NB4 (cell line): Measurements from ENCODE around the gene ZFP36L2.

Experiments used
- DNase-seq: peaks from one replicate; pipeline ENCODE4 v3.0.0; 2010; ENCODE audit warnings: low read depth
- H3K4me3 ChIP-seq: one replicate; pipeline ENCODE4 v1.5.1; 2011; ENCODE audit warnings: mild to moderate bottlenecking, low read depth, low read length, moderate library complexity
- MYC ChIP-seq: IDR thresholded peaks from 2 replicates; pipeline ENCODE4 v1.6.1; 2011; ENCODE audit warnings: low read depth, low read length
- POLR2A ChIP-seq: IDR thresholded peaks from 2 replicates; pipeline ENCODE4 v1.6.1; 2011; ENCODE audit warnings: mild to moderate bottlenecking; ENCODE audit not compliant: insufficient read length; ENCODE audit errors: extremely low read depth
- TF ChIP-seq, protein P1 (sequence below): IDR thresholded peaks from one replicate; pipeline ENCODE4 v1.5.1; 2012; ENCODE audit warnings: low read depth, low read length
- TF ChIP-seq, protein P2 (sequence below): IDR thresholded peaks from 2 replicates; pipeline ENCODE4 v1.6.1; 2011; ENCODE audit warnings: low read depth, low read length

ZFP36L2 gene

DNA sequence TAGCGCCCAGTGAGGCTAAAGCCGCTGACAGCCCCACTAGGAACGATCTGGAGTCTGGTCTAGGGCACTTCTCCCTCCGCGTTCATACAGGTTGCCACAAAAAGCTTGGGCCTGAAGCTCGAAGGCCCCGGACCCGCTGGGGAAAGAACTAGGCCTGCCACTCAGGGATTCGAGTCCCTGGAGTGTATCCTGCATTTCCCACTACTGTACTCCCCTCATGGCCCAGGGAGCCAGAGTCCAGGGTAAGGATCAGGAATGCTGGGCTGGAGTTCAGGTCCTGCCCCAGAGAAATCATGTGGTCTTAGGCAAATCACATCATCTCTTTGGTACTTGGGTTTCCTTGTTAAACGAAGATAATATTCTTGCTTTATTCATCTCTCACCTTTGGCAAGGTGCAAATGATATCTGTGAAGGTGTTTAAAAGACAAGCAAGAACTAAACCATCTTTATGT is 1.4 kb upstream of the ZFP36L2 start:
- peak overlapping the region; percentile 85 for H3K4me3 ChIP-seq
- TF ChIP-seq POLR2A: no peak
- TF ChIP-seq, protein P1, sequence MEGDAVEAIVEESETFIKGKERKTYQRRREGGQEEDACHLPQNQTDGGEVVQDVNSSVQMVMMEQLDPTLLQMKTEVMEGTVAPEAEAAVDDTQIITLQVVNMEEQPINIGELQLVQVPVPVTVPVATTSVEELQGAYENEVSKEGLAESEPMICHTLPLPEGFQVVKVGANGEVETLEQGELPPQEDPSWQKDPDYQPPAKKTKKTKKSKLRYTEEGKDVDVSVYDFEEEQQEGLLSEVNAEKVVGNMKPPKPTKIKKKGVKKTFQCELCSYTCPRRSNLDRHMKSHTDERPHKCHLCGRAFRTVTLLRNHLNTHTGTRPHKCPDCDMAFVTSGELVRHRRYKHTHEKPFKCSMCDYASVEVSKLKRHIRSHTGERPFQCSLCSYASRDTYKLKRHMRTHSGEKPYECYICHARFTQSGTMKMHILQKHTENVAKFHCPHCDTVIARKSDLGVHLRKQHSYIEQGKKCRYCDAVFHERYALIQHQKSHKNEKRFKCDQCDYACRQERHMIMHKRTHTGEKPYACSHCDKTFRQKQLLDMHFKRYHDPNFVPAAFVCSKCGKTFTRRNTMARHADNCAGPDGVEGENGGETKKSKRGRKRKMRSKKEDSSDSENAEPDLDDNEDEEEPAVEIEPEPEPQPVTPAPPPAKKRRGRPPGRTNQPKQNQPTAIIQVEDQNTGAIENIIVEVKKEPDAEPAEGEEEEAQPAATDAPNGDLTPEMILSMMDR: peak; percentile 16
- TF ChIP-seq, protein P2, sequence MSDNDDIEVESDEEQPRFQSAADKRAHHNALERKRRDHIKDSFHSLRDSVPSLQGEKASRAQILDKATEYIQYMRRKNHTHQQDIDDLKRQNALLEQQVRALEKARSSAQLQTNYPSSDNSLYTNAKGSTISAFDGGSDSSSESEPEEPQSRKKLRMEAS: no peak
- DNase-seq: no peak

DNA sequence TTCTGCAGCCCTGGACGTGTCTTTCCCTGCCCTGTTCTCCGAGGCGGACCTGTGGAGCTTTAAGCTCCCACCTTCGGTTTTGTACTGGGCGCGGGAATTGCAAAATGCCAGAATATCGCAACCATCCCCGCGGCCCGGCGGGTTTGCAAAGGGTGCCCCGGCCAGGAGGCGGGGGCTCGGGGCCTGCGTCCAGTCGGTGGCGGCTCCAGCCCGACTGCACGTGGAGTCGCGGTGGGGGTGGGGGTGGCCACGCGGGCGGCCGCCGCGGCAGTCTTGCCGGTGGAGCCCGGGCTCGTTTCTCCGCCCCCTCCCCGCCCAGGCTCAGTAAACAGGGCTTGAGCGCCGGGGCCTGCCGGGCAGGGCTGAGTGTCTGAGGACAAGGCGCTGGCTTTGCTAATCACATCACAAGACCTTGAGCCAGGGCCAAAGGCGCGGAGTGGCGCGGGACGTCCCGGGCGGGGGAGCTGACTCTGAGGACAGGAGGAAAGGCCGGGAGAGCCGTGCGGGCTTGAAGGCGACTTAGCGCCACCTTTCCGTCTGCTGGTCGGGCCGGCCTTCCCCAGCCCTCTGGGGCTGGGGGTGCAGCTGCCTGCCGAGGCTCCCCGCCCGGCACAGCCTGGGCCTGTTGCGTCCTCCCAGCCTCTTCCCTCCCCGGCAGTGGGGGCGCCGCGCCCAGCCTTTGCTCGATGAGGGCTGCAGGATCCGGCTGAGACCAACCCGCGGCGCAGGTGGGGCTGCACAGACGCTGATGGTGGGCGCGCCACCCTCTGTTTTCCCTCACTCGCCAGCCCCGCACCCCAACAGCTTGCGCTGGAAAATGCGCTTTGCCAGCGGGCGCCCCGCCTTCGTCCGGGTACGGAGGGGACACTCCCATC is 786 bp upstream of the ZFP36L2 start:
- peak; percentile 91 for DNase-seq
- TF ChIP-seq, protein P1: no peak
- TF ChIP-seq MYC (peak; percentile 92), POLR2A (peak; percentile 49)
- TF ChIP-seq, protein P2: peak; percentile 73; the same call in 1 of the 2 replicates
- H3K4me3 ChIP-seq: peak overlapping the region; percentile 85

DNA sequence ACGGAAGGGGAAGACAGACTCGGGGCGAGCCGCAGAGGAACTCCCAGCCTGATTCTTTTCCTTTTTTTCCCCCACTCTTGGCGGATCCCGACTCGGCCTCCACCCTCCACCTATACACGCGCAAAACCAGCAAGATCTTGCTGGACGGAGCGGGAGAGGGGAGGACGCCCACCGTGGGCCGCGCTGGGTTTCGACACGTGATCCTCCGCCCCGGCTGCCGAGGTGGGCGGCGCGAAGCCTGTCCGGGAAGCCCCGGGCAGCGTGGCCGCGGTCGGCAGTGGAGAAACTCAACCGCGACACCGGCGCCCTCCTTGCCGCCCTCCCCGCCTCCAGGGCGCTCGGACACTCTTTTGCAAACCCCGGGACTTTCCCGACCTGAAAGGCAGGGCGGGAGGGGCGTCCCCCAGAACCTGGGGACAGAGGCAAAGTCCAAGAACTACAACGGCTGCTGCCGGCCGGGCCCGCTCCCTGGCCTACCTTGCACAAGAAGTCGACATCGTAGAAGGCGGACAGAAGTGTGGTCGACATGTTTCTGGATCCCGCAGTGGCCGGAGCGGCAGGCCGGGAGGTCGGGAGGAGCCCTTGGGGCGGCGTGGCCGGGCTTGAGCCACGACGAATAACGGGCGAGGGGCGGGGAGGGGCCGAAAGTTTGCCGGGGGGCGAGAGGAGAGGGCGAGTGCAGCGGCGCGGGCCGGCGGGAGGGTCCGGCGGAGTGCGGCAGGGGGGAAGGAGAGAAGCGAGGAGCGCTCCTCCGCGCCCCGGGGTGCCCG is 433 bp downstream of the ZFP36L2 start:
- peak; percentile 82 for DNase-seq
- peak overlapping the region; percentile 88 for H3K4me3 ChIP-seq
- TF ChIP-seq, protein P1: no peak
- TF ChIP-seq MYC (no peak), POLR2A (peak; percentile 42)
- TF ChIP-seq, protein P2: peak; percentile 55

DNA sequence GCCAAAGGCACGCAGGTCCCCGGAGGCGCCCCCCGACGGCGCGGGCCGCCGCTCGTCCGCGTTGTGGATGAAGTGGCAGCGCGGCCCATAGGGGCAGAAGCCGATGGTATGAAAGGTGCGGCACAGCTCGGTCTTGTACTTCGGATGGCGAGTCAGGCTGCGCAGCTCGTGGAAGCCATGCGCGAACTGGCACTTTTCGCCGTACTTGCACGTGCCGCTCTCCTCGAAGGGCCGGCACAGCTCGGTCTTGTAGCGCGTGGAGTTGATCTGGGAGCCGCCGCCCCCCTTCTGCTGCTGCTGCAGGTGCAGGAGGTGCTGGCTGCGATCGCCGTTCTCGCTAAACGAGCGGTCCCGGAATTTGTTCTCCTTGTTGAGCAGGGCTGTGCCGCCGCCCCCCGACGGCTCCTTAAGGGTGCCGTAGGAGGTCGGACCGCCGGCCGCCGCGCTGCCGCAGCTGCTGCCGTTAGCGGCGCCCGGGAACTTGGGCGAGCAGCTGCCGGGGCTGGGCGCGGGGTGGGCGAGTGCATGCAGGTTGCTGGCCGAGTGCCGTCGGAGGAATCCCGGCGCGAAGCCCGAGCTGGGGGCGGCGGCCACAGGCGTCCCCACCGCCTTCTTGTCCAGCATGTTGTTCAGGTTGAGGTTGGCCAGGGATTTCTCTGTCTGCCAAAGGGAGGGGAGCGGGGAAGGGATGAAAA is 1.2 kb downstream of the ZFP36L2 start:
- DNase-seq: peak; percentile 85
- H3K4me3 ChIP-seq: peak overlapping the region; percentile 88
- TF ChIP-seq, protein P2: peak; percentile 85
- TF ChIP-seq MYC: peak; percentile 77
- TF ChIP-seq, protein P1: no peak
- TF ChIP-seq POLR2A: no peak

DNA sequence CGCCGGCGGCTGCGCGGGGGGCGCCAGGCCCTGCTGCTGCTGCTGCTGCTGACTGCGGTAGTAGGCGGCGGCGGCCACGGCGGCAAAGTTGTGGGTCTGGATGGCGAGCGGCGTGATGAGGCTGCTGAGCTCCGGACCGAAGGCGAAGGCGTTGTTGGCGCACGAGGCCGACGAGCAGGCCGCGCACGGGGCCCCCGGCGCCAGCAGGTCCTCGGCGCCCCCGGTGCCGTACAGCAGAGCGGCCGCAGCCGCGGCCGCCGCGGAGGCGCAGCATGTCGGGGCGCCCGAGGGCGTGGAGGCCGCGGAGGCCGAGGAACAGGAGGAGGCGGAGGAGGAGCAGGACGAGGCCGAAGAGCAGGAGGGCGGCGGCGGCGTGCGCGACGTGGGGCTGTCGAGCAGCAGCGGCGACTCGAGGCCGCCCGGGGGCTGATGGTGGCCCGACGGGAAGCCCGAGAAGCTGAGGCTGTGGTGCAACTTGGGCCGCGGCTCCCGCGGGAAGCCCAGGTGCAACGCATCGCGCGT is 1.8 kb downstream of the ZFP36L2 start:
- peak overlapping the region; percentile 88 for H3K4me3 ChIP-seq
- TF ChIP-seq, protein P1: no peak
- 0 out of 2 replicates have a peak, but pooled peaks have one; percentile 18 for TF ChIP-seq MYC
- peak; percentile 79 for DNase-seq
